GM19372 (cell line): ENCODE measurements around the gene CCDC91.
"Not testable (repeated sequence)": the region's sequence is repeated elsewhere in the genome, so short reads cannot be mapped to it uniquely, and the experiment has no call there.

Experiments
- ATAC-seq: cut with Tn5 transposase; IDR thresholded peaks from one replicate; pipeline ENCODE4 v1.9.1; 2021; ENCODE audit warnings: mild to moderate bottlenecking, low read depth, moderate library complexity; ENCODE audit not compliant: unreplicated experiment

The CCDC91 gene

GRCh38 chr12:28350502-28350901 lies 160.2 kb downstream of the CCDC91 start:
- no peak for ATAC-seq

- ATAC-seq = no peak
Observed at GRCh38 chr12:28351414-28351813, 161.2 kb downstream of the CCDC91 start.

- no peak for ATAC-seq
Observed at GRCh38 chr12:28355161-28355560, 164.9 kb downstream of the CCDC91 start.

GRCh38 chr12:28360253-28360652 lies 170.0 kb downstream of the CCDC91 start:
- ATAC-seq = no peak

GRCh38 chr12:28367326-28367725 lies 177.1 kb downstream of the CCDC91 start:
- ATAC-seq = no peak

- no peak for ATAC-seq
Observed at GRCh38 chr12:28367993-28368392, 177.7 kb downstream of the CCDC91 start.

GRCh38 chr12:28369483-28369882 lies 179.2 kb downstream of the CCDC91 start:
- ATAC-seq = no peak

- no peak for ATAC-seq
Observed at GRCh38 chr12:28374556-28374955, 184.3 kb downstream of the CCDC91 start.

GRCh38 chr12:28378736-28379135 lies 188.5 kb downstream of the CCDC91 start:
- ATAC-seq = no peak

- not testable (repeated sequence) for ATAC-seq
Observed at GRCh38 chr12:28379779-28380178, 189.5 kb downstream of the CCDC91 start.

- no peak for ATAC-seq
Observed at GRCh38 chr12:28383368-28383767, 193.1 kb downstream of the CCDC91 start.

GRCh38 chr12:28388879-28389278 lies 198.6 kb downstream of the CCDC91 start:
- no peak for ATAC-seq

GRCh38 chr12:28390206-28390605 lies 199.9 kb downstream of the CCDC91 start:
- ATAC-seq = no peak

GRCh38 chr12:28390761-28391385 lies 200.6 kb downstream of the CCDC91 start:
- no peak for ATAC-seq

- no peak for ATAC-seq
Observed at GRCh38 chr12:28409892-28410291, 219.6 kb downstream of the CCDC91 start.

- no peak for ATAC-seq
Observed at GRCh38 chr12:28413460-28414109, 223.3 kb downstream of the CCDC91 start.

- ATAC-seq = no peak
Observed at GRCh38 chr12:28415755-28416154, 225.5 kb downstream of the CCDC91 start.

GRCh38 chr12:28421374-28421773 lies 231.1 kb downstream of the CCDC91 start:
- ATAC-seq = no peak

GRCh38 chr12:28424965-28425364 lies 234.7 kb downstream of the CCDC91 start:
- ATAC-seq = no peak

GRCh38 chr12:28425526-28425925 lies 235.3 kb downstream of the CCDC91 start:
- ATAC-seq = no peak

- ATAC-seq = no peak
Observed at GRCh38 chr12:28427046-28427445, 236.8 kb downstream of the CCDC91 start.

GRCh38 chr12:28440081-28440608 lies 249.9 kb downstream of the CCDC91 start:
- ATAC-seq = no peak
